ENCODE results near the gene TMEM244.

- TF ChIP-seq POLR2AphosphoS5 (IDR thresholded peaks at IDR 0.05) (no peak), CTCF (IDR thresholded peaks at IDR 0.05) (no peak)
Measured at GRCh38 chr6:129849456-129849855, 11.7 kb downstream of the TMEM244 start.
